Stimulated activated CD8-positive, alpha-beta memory T cell treated with anti-CD3 and anti-CD28 coated beads, Interleukin-15, amount 100 ng/mL, for 4 hours (primary cell): ENCODE data around the gene EXOC6B.

ENCODE experiments used
- DNase-seq, 2 donors: peaks; one replicate each; pipeline ENCODE4 v3.0.0-alpha.2; 2020; ENCODE audit warnings: low read depth in 2 of 2

The EXOC6B gene

GRCh38 chr2:72212486-72212855 lies 613.4 kb downstream of the EXOC6B start:
- DNase-seq = no peak

- no peak for DNase-seq
These were observed 613.9 kb downstream of the EXOC6B start for GRCh38 chr2:72211777-72212485.

GRCh38 chr2:72211350-72211749 lies 614.5 kb downstream of the EXOC6B start:
- no peak for DNase-seq

- no peak for DNase-seq
These were observed 615.4 kb downstream of the EXOC6B start for GRCh38 chr2:72210470-72210869.

GRCh38 chr2:72208225-72208624 lies 617.6 kb downstream of the EXOC6B start:
- DNase-seq = no peak

- no peak for DNase-seq
These were observed 618.5 kb downstream of the EXOC6B start for GRCh38 chr2:72207334-72207733.

GRCh38 chr2:72205504-72205881 lies 620.3 kb downstream of the EXOC6B start:
- DNase-seq = no peak

- DNase-seq = no peak
These were observed 620.9 kb downstream of the EXOC6B start for GRCh38 chr2:72204786-72205503.

- DNase-seq = no peak
These were observed 621.6 kb downstream of the EXOC6B start for GRCh38 chr2:72204156-72204785.

- DNase-seq = no peak
These were observed 627.1 kb downstream of the EXOC6B start for GRCh38 chr2:72198532-72199241.

- DNase-seq = no peak
These were observed 632.1 kb downstream of the EXOC6B start for GRCh38 chr2:72193723-72194122.

- DNase-seq = no peak
These were observed 634.4 kb downstream of the EXOC6B start for GRCh38 chr2:72191441-72191840.

- DNase-seq = no peak
These were observed 640.6 kb downstream of the EXOC6B start for GRCh38 chr2:72185206-72185605.

- no peak for DNase-seq
These were observed 642.4 kb downstream of the EXOC6B start for GRCh38 chr2:72183466-72183865.

GRCh38 chr2:72183016-72183415 lies 642.8 kb downstream of the EXOC6B start:
- no peak for DNase-seq

- DNase-seq = no peak
These were observed 643.3 kb downstream of the EXOC6B start for GRCh38 chr2:72182547-72182946.

- no peak for DNase-seq
These were observed 644.2 kb downstream of the EXOC6B start for GRCh38 chr2:72181616-72182015.

- no peak for DNase-seq
These were observed 645.5 kb downstream of the EXOC6B start for GRCh38 chr2:72180351-72180750.

- no peak for DNase-seq
These were observed 647.3 kb downstream of the EXOC6B start for GRCh38 chr2:72178551-72178950.

- DNase-seq = no peak
These were observed 649.6 kb downstream of the EXOC6B start for GRCh38 chr2:72176281-72176680.

GRCh38 chr2:72175636-72176035 lies 650.2 kb downstream of the EXOC6B start:
- no peak for DNase-seq

- DNase-seq = no peak
These were observed 652.1 kb downstream of the EXOC6B start for GRCh38 chr2:72173640-72174321.
